ENCODE measurements around the gene FNBP1.

The FNBP1 gene

GRCh38 chr9:130058154-130058553 is 15.2 kb upstream of the FNBP1 start:
- ATAC-seq, result no peak
- TF ChIP-seq, protein P1, sequence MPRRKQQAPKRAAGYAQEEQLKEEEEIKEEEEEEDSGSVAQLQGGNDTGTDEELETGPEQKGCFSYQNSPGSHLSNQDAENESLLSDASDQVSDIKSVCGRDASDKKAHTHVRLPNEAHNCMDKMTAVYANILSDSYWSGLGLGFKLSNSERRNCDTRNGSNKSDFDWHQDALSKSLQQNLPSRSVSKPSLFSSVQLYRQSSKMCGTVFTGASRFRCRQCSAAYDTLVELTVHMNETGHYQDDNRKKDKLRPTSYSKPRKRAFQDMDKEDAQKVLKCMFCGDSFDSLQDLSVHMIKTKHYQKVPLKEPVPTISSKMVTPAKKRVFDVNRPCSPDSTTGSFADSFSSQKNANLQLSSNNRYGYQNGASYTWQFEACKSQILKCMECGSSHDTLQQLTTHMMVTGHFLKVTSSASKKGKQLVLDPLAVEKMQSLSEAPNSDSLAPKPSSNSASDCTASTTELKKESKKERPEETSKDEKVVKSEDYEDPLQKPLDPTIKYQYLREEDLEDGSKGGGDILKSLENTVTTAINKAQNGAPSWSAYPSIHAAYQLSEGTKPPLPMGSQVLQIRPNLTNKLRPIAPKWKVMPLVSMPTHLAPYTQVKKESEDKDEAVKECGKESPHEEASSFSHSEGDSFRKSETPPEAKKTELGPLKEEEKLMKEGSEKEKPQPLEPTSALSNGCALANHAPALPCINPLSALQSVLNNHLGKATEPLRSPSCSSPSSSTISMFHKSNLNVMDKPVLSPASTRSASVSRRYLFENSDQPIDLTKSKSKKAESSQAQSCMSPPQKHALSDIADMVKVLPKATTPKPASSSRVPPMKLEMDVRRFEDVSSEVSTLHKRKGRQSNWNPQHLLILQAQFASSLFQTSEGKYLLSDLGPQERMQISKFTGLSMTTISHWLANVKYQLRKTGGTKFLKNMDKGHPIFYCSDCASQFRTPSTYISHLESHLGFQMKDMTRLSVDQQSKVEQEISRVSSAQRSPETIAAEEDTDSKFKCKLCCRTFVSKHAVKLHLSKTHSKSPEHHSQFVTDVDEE (CRISPR knock-in tag; IDR thresholded peaks at IDR 0.05), result no peak
- no peak for TF ChIP-seq ZNF565 (CRISPR knock-in tag; conservative IDR thresholded peaks at IDR 0.05; ENCODE audit: low read depth)
- TF ChIP-seq ZC3H10 (CRISPR knock-in tag; IDR thresholded peaks at IDR 0.05), result no peak
- TF ChIP-seq, protein P2, sequence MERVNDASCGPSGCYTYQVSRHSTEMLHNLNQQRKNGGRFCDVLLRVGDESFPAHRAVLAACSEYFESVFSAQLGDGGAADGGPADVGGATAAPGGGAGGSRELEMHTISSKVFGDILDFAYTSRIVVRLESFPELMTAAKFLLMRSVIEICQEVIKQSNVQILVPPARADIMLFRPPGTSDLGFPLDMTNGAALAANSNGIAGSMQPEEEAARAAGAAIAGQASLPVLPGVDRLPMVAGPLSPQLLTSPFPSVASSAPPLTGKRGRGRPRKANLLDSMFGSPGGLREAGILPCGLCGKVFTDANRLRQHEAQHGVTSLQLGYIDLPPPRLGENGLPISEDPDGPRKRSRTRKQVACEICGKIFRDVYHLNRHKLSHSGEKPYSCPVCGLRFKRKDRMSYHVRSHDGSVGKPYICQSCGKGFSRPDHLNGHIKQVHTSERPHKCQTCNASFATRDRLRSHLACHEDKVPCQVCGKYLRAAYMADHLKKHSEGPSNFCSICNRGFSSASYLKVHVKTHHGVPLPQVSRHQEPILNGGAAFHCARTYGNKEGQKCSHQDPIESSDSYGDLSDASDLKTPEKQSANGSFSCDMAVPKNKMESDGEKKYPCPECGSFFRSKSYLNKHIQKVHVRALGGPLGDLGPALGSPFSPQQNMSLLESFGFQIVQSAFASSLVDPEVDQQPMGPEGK (CRISPR knock-in tag; IDR thresholded peaks at IDR 0.05; ENCODE audit: borderline replicate concordance), result no peak
- TF ChIP-seq ISL1 (CRISPR knock-in tag; IDR thresholded peaks at IDR 0.05), result no peak
- no peak for TF ChIP-seq RARB (CRISPR knock-in tag; IDR thresholded peaks at IDR 0.05)
- no peak for TF ChIP-seq TOX (CRISPR knock-in tag; IDR thresholded peaks at IDR 0.05; ENCODE audit: borderline replicate concordance)
- TF ChIP-seq ZNF70 (CRISPR knock-in tag; IDR thresholded peaks at IDR 0.05), result no peak
- no peak for TF ChIP-seq TCF4 (CRISPR knock-in tag; IDR thresholded peaks at IDR 0.05; ENCODE audit: borderline replicate concordance)
- no peak for TF ChIP-seq CSDC2 (CRISPR knock-in tag; IDR thresholded peaks at IDR 0.05)
- TF ChIP-seq OSR1 (CRISPR knock-in tag; IDR thresholded peaks at IDR 0.05), result no peak
- no peak for TF ChIP-seq GLIS3 (CRISPR knock-in tag; IDR thresholded peaks at IDR 0.05)
- no peak for TF ChIP-seq SNAI2 (CRISPR knock-in tag; IDR thresholded peaks at IDR 0.05)
- TF ChIP-seq ZFP3 (CRISPR knock-in tag; IDR thresholded peaks at IDR 0.05), result no peak
- TF ChIP-seq, protein P3, sequence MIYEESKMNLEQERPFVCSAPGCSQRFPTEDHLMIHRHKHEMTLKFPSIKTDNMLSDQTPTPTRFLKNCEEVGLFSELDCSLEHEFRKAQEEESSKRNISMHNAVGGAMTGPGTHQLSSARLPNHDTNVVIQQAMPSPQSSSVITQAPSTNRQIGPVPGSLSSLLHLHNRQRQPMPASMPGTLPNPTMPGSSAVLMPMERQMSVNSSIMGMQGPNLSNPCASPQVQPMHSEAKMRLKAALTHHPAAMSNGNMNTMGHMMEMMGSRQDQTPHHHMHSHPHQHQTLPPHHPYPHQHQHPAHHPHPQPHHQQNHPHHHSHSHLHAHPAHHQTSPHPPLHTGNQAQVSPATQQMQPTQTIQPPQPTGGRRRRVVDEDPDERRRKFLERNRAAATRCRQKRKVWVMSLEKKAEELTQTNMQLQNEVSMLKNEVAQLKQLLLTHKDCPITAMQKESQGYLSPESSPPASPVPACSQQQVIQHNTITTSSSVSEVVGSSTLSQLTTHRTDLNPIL (CRISPR knock-in tag; IDR thresholded peaks at IDR 0.05; ENCODE audit: low read depth), result no peak
- TF ChIP-seq, protein P4, sequence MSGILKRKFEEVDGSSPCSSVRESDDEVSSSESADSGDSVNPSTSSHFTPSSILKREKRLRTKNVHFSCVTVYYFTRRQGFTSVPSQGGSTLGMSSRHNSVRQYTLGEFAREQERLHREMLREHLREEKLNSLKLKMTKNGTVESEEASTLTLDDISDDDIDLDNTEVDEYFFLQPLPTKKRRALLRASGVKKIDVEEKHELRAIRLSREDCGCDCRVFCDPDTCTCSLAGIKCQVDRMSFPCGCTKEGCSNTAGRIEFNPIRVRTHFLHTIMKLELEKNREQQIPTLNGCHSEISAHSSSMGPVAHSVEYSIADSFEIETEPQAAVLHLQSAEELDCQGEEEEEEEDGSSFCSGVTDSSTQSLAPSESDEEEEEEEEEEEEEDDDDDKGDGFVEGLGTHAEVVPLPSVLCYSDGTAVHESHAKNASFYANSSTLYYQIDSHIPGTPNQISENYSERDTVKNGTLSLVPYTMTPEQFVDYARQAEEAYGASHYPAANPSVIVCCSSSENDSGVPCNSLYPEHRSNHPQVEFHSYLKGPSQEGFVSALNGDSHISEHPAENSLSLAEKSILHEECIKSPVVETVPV (CRISPR knock-in tag; IDR thresholded peaks at IDR 0.05), result no peak
- no peak for TF ChIP-seq BACH2 (CRISPR knock-in tag; IDR thresholded peaks at IDR 0.05; ENCODE audit: borderline replicate concordance)
- no peak for TF ChIP-seq ESRRG (CRISPR knock-in tag; IDR thresholded peaks at IDR 0.05)
- TF ChIP-seq ZFP30 (CRISPR knock-in tag; IDR thresholded peaks at IDR 0.05), result no peak

DNA sequence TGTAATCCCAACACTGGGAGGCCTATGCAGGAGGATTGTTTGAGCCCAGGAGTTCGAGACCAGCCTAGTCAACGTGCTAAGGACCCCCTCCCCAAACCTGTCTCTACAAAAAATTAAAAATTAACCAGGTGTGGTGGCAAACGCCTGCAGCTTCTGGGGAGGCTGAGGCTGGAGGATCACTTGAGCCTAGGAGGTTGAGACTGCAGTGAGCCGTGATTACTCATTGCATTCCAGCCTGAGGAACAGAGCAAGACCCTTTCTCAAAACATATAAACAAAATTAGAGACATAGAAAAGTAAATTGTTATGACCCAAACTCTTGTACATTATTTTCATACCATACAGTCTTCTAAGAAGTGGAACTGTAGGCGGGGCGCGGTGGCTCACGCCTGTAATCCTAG is 11.8 kb upstream of the FNBP1 start:
- TF ChIP-seq TCF4 (CRISPR knock-in tag; IDR thresholded peaks at IDR 0.05; ENCODE audit: borderline replicate concordance), result no peak
- no peak for ATAC-seq

DNA sequence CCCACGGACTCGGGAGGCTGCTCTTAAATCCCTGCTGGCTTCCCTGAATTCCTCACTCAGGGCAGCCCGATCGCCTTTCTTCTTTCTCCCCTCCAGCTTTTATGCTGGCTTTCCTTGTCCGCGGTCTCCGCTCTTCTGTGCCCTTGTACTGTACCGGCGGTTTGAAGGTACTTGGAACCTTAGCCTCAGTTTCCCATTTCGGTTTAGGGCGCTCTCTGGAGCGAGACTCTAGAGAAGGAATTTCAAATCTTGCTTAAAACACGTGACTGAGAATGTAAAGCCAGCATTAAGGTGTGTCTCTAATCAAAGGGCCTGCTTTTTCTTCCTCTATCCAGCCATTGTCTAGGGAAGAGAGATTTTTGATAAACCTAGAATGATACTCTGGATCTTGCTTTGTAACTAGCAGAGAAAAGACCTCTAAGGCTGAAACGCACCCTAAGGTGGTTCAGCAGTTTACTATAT is 11.4 kb upstream of the FNBP1 start:
- peak; percentile 58 for ATAC-seq
- TF ChIP-seq TCF4 (CRISPR knock-in tag; IDR thresholded peaks at IDR 0.05; ENCODE audit: borderline replicate concordance) (no peak), RARB (CRISPR knock-in tag; IDR thresholded peaks at IDR 0.05) (no peak), ZNF70 (CRISPR knock-in tag; IDR thresholded peaks at IDR 0.05) (no peak), CSDC2 (CRISPR knock-in tag; IDR thresholded peaks at IDR 0.05) (no peak), ZFP3 (CRISPR knock-in tag; IDR thresholded peaks at IDR 0.05) (no peak), ESRRG (CRISPR knock-in tag; IDR thresholded peaks at IDR 0.05) (no peak), OSR1 (CRISPR knock-in tag; IDR thresholded peaks at IDR 0.05) (no peak), ZC3H10 (CRISPR knock-in tag; IDR thresholded peaks at IDR 0.05) (no peak), GLIS3 (CRISPR knock-in tag; IDR thresholded peaks at IDR 0.05) (no peak), ARNTL (CRISPR knock-in tag; IDR thresholded peaks at IDR 0.05; ENCODE audit: borderline replicate concordance, low read depth) (no peak), BACH2 (CRISPR knock-in tag; IDR thresholded peaks at IDR 0.05; ENCODE audit: borderline replicate concordance) (no peak), ZNF565 (CRISPR knock-in tag; conservative IDR thresholded peaks at IDR 0.05; ENCODE audit: low read depth) (no peak), ZNF8 (CRISPR knock-in tag; IDR thresholded peaks at IDR 0.05) (no peak), TOX (CRISPR knock-in tag; IDR thresholded peaks at IDR 0.05; ENCODE audit: borderline replicate concordance) (no peak), PPARA (CRISPR knock-in tag; IDR thresholded peaks at IDR 0.05; ENCODE audit: borderline replicate concordance) (no peak)
- TF ChIP-seq, protein P3 (CRISPR knock-in tag; IDR thresholded peaks at IDR 0.05; ENCODE audit: low read depth), result no peak
- TF ChIP-seq, protein P4 (CRISPR knock-in tag; IDR thresholded peaks at IDR 0.05), result no peak
- TF ChIP-seq, protein P1 (CRISPR knock-in tag; IDR thresholded peaks at IDR 0.05), result no peak

Measured in SK-N-SH treated with all-trans-retinoic acid at 6 μM for 48 hours (cell line).